ENCODE measurements around the gene CD200.
"Not testable (repeated sequence)": the region's sequence is repeated elsewhere in the genome, so short reads cannot be mapped to it uniquely, and the experiment has no call there.

CD200 gene

DNA sequence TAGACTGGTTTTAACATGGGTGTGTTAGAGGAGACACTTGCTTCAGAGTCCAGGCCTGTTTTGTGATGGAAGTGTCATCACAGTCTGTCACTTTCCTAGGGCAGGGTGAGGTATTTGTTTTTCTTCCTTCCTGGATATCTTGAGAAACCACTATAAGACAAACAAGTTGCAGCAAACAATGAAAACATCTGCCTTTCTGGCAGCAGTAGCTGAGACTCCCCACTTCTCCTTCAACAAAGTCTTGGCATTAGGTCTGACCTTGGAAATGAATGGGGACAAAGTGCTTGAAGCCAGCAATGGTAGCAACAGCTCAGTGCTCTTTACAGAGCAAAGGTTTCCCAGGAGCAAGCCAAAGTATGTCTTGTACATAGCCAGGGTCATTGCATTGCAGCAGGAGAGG lies 64.6 kb downstream of the CD200 start:
- TF ChIP-seq, protein P1, sequence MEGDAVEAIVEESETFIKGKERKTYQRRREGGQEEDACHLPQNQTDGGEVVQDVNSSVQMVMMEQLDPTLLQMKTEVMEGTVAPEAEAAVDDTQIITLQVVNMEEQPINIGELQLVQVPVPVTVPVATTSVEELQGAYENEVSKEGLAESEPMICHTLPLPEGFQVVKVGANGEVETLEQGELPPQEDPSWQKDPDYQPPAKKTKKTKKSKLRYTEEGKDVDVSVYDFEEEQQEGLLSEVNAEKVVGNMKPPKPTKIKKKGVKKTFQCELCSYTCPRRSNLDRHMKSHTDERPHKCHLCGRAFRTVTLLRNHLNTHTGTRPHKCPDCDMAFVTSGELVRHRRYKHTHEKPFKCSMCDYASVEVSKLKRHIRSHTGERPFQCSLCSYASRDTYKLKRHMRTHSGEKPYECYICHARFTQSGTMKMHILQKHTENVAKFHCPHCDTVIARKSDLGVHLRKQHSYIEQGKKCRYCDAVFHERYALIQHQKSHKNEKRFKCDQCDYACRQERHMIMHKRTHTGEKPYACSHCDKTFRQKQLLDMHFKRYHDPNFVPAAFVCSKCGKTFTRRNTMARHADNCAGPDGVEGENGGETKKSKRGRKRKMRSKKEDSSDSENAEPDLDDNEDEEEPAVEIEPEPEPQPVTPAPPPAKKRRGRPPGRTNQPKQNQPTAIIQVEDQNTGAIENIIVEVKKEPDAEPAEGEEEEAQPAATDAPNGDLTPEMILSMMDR (conservative IDR thresholded peaks at IDR 0.05; ENCODE audit: control insufficient read depth, insufficient read depth, low read depth, low read length) = no peak
- DNase-seq (ENCODE audit: low read depth) = no peak
- H3K4me3 ChIP-seq (ENCODE audit: control insufficient read depth, low read depth, low read length) = no peak overlapping the region

DNA sequence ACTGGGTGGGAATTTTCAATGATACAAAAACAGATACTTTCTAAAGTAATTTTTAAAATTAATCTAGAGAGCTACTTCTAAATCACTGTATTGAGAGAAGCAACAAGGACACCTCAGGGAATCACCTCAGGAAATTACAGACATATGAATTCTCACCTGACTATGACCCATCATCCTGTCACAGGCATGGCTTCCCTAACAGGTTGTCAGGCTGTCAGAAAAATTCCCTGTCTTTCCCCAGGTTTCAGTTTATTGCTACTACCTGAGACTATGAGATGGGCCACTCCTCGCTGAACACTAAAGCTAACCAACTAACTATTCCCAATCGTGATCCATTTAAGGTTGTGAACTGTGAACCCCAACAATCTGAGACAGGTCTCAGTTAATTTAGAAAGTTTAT lies 66.1 kb downstream of the CD200 start:
- no peak for DNase-seq (ENCODE audit: low read depth)

DNA sequence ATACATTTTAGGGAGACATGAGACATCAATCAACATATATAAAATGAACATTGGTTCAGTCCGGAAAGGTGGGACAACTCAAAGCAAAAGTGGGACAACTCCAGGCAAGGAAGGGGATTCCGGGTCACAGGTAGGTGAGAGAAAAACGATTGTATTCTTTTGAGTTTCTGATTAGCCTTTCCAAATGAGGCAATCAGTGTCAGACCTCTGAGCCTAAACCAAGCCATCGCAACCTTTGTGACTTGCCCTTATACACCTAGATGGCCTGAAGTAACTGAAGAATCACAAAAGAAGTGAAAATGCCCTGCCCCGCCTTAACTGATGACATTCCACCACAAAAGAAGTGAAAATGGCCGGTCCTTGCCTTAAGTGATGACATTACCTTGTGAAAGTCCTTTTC lies 66.6 kb downstream of the CD200 start:
- DNase-seq (ENCODE audit: low read depth); H3K4me3 ChIP-seq (ENCODE audit: control insufficient read depth, low read depth, low read length): not testable (repeated sequence)

More for the DNA sequence above, 66.1 kb downstream of the CD200 start:
- no peak overlapping the region for H3K4me3 ChIP-seq (ENCODE audit: control insufficient read depth, low read depth, low read length)
- TF ChIP-seq, protein P1 (conservative IDR thresholded peaks at IDR 0.05; ENCODE audit: control insufficient read depth, insufficient read depth, low read depth, low read length) = no peak

DNA sequence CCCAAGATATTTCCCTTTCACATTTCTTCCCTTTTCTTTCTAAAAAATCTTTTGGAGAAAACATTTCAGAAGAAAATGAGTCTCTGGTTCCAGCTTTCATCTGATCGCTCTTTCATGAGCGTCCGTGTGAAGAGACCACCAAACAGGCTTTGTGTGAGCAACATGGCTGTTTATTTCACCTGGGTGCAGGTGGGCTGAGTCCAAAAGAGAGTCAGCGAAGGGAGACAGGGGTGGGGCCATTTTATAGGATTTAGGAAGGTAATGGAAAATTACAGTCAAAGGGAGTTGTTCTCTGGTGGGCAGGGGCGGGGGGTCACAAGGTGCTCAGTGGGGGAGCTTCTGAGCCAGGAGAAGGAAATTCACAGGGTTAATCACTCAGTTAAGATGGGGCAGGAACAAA lies 67.4 kb downstream of the CD200 start:
- not testable (repeated sequence) for DNase-seq (ENCODE audit: low read depth); H3K4me3 ChIP-seq (ENCODE audit: control insufficient read depth, low read depth, low read length)

DNA sequence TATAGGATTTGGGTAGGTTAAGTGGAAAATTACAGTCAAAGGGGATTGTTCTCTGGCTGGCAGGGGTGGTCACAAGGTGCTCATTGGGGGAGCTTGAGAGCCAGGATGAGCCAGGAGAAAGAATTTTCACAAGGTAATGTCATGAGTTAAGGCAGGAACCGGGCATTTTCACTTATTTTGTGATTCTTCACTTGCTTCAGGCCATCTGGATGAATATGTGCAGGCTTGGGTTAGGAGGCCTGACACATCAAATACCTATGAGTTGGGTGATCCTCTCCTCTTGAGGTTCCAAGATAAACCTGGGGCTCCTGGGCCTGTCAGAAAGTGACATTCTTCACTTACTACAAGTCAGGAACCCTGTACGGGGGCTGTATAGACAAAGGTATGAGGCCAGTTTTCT lies 68.7 kb downstream of the CD200 start:
- H3K4me3 ChIP-seq (ENCODE audit: control insufficient read depth, low read depth, low read length) = no peak overlapping the region
- TF ChIP-seq, protein P1 (conservative IDR thresholded peaks at IDR 0.05; ENCODE audit: control insufficient read depth, insufficient read depth, low read depth, low read length) = no peak
- no peak for DNase-seq (ENCODE audit: low read depth)

DNA sequence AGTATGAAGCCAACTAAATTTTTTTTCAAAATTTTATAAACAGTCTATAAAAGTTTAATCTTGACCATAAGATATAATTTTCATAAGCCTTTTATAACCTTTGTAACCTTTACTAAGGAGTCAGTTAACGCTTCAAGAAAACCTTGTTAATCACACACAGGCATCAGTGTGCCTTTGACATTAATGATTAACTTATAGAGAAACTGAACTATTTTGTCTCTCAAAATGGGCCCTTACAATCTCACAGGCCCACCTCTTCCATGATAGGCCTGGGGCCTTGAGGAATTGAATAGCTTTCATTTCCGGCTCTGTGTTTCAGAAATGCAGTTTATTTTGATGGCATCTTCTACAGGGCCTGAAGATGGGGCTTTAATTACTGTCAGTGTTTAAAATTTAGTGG lies 70.1 kb downstream of the CD200 start:
- TF ChIP-seq, protein P1 (conservative IDR thresholded peaks at IDR 0.05; ENCODE audit: control insufficient read depth, insufficient read depth, low read depth, low read length) = no peak
- DNase-seq (ENCODE audit: low read depth) = no peak
- no peak overlapping the region for H3K4me3 ChIP-seq (ENCODE audit: control insufficient read depth, low read depth, low read length)

DNA sequence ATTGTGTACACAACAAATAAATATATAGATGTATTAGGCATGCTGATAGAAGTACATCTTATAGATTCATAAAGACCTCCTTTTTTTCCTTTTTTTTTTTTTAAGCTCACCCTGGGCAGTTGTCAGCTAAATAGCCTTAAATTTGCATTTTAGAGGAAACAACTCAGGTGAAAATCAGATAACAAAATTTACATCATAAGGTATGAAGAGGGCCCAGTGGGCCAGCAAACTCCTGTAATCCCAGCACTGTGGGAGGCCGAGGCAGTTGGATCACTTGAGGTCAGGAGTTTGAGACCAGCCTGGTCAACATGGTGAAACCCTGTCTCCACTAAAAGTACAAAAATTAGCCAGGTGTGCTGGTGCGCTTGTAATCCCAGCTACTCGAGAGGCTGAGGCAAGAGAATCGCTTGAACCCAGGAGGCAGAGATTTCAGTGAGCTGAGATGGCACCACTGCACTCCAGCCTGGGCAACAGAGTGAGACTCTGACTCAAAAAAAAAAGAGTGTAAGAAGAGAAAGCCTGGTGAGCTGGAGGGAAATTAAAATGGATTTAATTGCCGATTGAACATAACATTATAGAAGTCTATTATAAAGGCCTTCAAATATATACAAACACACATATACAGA lies 72.1 kb downstream of the CD200 start:
- not testable (repeated sequence) for H3K4me3 ChIP-seq (ENCODE audit: control insufficient read depth, low read depth, low read length); DNase-seq (ENCODE audit: low read depth)

DNA sequence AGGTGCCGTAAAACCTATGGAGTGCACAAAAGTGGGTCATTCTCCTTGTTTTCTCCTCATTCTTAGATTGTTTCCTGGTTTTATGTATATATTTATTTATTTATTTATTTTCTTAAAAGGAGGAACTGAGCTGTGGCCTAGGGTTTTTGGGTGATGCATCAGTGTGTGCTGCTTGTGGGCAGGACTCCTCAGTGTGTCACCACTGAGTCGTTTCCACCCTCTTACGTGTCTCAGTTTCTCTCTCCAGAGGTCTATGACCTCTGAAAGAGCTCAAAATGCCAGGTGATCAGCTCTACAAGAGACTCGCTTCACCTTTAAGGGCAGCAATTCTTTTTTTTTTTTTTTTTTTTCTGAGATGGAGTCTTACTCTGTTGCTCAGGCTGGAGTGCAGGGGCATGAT lies 72.9 kb downstream of the CD200 start:
- DNase-seq (ENCODE audit: low read depth) = peak; percentile 38
- TF ChIP-seq, protein P1 (conservative IDR thresholded peaks at IDR 0.05; ENCODE audit: control insufficient read depth, insufficient read depth, low read depth, low read length) = no peak
- no peak overlapping the region for H3K4me3 ChIP-seq (ENCODE audit: control insufficient read depth, low read depth, low read length)

Measured in fibroblast of mammary gland (primary cell).